ENCODE data around the gene ASPA. TPM values are rescaled to one million over a fixed set of nuclear protein-coding genes. Genes with fewer than 3 reads are reported as not detected.

ASPA gene
- total RNA-seq, 1 experiment from 2014 or later = 0.04 TPM

DNA sequence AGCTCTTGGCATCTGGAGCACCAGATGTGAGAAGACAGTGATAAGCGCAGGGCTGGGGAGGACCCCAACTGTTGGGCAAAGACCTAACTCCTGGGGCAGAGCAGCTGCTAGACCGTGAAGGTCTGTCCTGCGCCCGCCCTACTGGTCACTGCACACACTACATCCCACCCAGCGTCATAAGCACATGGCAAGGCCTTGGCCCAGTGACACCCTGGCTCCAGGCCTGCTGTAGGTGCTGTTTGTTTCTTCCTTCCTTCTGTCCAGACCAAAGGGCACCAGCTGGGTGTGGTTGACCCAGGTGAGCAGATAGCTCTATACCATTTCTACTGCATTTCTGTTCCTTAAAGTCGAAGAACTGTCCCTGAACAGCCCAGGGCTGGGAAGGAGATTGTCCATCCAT, 75.4 kb downstream of the ASPA start:
- DNase-seq (ENCODE audit: low spot score) = no peak
- Mint-ChIP-seq H3K27me3 (ENCODE audit: low read depth) (no peaks in the 10 kb centered on the region), H3K4me3 (no peak overlapping the region), H3K36me3 (no peaks in the 10 kb centered on the region), H3K27ac (no peak overlapping the region), H3K9me3 (peaks cover 14% of the 10 kb centered on the region), H3K4me1 (0 out of 2 replicates have a peak, but pooled peaks cover 3% of the 10 kb centered on the region)
- no peak for TF ChIP-seq ZNF138 (CRISPR knock-in tag; conservative IDR thresholded peaks at IDR 0.05)
- TF ChIP-seq, protein P1, sequence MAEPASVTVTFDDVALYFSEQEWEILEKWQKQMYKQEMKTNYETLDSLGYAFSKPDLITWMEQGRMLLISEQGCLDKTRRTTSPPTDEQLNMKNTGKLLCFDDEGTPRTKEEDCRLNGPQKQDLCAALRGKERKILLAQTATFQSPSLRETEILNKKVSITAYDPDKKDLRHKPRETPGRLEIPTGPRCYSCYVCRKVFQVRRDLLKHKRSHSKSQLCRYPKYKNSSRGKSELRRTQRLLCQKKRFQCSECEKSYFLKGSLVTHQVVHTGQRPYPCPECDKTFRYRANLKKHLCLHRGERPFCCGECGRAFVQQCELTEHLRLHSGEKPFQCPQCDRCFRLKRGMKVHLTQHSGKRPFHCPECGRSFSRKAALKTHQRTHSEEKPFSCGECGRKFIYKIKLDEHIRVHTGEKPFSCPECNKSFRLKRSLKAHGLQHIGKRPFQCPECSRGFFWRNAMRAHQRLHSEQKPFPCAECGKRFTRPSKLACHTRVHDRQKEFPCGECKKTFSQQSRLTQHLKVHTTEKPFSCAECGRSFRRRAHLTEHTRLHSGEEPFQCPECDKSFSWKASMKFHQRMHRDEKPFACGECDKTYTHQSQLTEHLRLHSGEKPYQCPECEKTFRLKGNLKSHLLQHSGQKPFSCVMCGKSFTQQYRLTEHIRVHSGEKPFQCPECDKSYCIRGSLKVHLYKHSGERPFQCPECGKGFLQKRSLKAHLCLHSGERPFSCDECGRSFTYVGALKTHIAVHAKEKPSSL (CRISPR knock-in tag; conservative IDR thresholded peaks at IDR 0.05) = no peak
- no peak for TF ChIP-seq ZNF416 (CRISPR knock-in tag; IDR thresholded peaks at IDR 0.05)
- TF ChIP-seq, protein P2, sequence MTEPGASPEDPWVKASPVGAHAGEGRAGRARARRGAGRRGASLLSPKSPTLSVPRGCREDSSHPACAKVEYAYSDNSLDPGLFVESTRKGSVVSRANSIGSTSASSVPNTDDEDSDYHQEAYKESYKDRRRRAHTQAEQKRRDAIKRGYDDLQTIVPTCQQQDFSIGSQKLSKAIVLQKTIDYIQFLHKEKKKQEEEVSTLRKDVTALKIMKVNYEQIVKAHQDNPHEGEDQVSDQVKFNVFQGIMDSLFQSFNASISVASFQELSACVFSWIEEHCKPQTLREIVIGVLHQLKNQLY (CRISPR knock-in tag; IDR thresholded peaks at IDR 0.05) = no peak
- TF ChIP-seq, protein P3, sequence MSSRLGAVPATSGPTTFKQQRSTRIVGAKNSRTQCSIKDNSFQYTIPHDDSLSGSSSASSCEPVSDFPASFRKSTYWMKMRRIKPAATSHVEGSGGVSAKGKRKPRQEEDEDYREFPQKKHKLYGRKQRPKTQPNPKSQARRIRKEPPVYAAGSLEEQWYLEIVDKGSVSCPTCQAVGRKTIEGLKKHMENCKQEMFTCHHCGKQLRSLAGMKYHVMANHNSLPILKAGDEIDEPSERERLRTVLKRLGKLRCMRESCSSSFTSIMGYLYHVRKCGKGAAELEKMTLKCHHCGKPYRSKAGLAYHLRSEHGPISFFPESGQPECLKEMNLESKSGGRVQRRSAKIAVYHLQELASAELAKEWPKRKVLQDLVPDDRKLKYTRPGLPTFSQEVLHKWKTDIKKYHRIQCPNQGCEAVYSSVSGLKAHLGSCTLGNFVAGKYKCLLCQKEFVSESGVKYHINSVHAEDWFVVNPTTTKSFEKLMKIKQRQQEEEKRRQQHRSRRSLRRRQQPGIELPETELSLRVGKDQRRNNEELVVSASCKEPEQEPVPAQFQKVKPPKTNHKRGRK (CRISPR knock-in tag; IDR thresholded peaks at IDR 0.05; ENCODE audit: borderline replicate concordance) = no peak
- TF ChIP-seq GTF2I (CRISPR knock-in tag; conservative IDR thresholded peaks at IDR 0.05) = no peak
- TF ChIP-seq, protein P4, sequence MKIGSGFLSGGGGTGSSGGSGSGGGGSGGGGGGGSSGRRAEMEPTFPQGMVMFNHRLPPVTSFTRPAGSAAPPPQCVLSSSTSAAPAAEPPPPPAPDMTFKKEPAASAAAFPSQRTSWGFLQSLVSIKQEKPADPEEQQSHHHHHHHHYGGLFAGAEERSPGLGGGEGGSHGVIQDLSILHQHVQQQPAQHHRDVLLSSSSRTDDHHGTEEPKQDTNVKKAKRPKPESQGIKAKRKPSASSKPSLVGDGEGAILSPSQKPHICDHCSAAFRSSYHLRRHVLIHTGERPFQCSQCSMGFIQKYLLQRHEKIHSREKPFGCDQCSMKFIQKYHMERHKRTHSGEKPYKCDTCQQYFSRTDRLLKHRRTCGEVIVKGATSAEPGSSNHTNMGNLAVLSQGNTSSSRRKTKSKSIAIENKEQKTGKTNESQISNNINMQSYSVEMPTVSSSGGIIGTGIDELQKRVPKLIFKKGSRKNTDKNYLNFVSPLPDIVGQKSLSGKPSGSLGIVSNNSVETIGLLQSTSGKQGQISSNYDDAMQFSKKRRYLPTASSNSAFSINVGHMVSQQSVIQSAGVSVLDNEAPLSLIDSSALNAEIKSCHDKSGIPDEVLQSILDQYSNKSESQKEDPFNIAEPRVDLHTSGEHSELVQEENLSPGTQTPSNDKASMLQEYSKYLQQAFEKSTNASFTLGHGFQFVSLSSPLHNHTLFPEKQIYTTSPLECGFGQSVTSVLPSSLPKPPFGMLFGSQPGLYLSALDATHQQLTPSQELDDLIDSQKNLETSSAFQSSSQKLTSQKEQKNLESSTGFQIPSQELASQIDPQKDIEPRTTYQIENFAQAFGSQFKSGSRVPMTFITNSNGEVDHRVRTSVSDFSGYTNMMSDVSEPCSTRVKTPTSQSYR (CRISPR knock-in tag; IDR thresholded peaks at IDR 0.05) = no peak
- TF ChIP-seq, protein P5, sequence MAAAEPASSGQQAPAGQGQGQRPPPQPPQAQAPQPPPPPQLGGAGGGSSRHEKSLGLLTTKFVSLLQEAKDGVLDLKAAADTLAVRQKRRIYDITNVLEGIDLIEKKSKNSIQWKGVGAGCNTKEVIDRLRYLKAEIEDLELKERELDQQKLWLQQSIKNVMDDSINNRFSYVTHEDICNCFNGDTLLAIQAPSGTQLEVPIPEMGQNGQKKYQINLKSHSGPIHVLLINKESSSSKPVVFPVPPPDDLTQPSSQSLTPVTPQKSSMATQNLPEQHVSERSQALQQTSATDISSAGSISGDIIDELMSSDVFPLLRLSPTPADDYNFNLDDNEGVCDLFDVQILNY (CRISPR knock-in tag; IDR thresholded peaks at IDR 0.05) = no peak
- TF ChIP-seq SP1 (CRISPR knock-in tag; conservative IDR thresholded peaks at IDR 0.05) = no peak
- no peak for TF ChIP-seq MXD4 (CRISPR knock-in tag; IDR thresholded peaks at IDR 0.05; ENCODE audit: borderline replicate concordance)
- no peak for TF ChIP-seq GABPB1 (CRISPR knock-in tag; IDR thresholded peaks at IDR 0.05)
- no peak for TF ChIP-seq SMAD4 (CRISPR knock-in tag; IDR thresholded peaks at IDR 0.05)
- TF ChIP-seq, protein P6, sequence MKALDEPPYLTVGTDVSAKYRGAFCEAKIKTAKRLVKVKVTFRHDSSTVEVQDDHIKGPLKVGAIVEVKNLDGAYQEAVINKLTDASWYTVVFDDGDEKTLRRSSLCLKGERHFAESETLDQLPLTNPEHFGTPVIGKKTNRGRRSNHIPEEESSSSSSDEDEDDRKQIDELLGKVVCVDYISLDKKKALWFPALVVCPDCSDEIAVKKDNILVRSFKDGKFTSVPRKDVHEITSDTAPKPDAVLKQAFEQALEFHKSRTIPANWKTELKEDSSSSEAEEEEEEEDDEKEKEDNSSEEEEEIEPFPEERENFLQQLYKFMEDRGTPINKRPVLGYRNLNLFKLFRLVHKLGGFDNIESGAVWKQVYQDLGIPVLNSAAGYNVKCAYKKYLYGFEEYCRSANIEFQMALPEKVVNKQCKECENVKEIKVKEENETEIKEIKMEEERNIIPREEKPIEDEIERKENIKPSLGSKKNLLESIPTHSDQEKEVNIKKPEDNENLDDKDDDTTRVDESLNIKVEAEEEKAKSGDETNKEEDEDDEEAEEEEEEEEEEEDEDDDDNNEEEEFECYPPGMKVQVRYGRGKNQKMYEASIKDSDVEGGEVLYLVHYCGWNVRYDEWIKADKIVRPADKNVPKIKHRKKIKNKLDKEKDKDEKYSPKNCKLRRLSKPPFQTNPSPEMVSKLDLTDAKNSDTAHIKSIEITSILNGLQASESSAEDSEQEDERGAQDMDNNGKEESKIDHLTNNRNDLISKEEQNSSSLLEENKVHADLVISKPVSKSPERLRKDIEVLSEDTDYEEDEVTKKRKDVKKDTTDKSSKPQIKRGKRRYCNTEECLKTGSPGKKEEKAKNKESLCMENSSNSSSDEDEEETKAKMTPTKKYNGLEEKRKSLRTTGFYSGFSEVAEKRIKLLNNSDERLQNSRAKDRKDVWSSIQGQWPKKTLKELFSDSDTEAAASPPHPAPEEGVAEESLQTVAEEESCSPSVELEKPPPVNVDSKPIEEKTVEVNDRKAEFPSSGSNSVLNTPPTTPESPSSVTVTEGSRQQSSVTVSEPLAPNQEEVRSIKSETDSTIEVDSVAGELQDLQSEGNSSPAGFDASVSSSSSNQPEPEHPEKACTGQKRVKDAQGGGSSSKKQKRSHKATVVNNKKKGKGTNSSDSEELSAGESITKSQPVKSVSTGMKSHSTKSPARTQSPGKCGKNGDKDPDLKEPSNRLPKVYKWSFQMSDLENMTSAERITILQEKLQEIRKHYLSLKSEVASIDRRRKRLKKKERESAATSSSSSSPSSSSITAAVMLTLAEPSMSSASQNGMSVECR (CRISPR knock-in tag; IDR thresholded peaks at IDR 0.05; ENCODE audit: borderline replicate concordance) = no peak
- no peak for TF ChIP-seq ZNF121 (CRISPR knock-in tag; IDR thresholded peaks at IDR 0.05)
- TF ChIP-seq HMGA2 (CRISPR knock-in tag; IDR thresholded peaks at IDR 0.05) = no peak
- TF ChIP-seq IRF2 (CRISPR knock-in tag; IDR thresholded peaks at IDR 0.05; ENCODE audit: borderline replicate concordance, low read depth) = no peak
- POLR2A ChIA-PET = no interaction called here
- ATAC-seq = peak; percentile 81
- CTCF ChIA-PET = interaction anchor here (0.5 to 1.3 kb wide), 2 partner anchors 46 to 52 kb away, joined by 3 to 4 read pairs; no protein-coding TSS in a partner anchor

Measured in WTC11 (cell line).